ENCODE results near the gene AGTPBP1.

The AGTPBP1 gene

DNA sequence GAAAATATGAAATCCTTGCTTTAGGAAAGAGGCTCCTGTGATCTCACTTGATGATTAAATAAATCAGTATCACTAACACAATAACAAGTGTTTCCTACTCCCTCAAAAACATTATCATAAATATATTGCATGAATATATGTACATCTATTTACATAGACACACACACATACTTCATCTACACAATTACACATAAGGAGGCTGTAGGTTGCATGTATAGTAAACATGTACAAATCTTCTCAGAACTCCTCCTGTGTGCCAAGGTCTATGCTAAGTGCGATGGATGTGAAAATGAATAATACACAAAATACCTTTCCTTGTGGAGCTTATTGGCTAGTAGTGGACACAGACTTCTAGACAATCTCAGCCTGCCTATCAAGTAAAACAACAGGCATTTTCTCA, 239.9 kb downstream of the AGTPBP1 start:
- DNase-seq (ENCODE audit: low read depth): no peak

DNA sequence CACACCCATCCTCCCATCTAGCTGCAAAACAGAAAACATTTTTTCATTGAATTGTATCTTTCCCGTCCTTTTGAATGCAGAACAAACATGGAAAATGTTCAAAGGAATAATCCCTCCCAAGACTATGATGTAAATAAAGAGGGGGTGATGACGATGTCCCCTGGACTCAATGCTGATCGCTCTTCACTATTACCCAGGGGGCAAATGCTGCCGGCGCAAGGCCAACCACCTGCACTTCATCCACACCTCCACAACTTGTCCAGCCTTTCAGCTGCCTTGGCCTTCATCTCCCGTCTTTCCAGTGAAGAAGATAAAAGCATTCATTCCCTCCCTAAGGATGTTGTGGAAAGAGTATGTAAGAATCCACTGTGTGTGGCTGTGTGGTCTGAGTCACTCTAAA, 240.3 kb downstream of the AGTPBP1 start:
- no peak for DNase-seq (ENCODE audit: low read depth)

All from iris pigment epithelial cell (primary cell).